GM21526 (cell line): Measurements from ENCODE around the gene ZDHHC9.
A peak's percentile ranks its signal among the peaks of the same experiment; 100 is the strongest.

Source experiments
- ATAC-seq: cut with Tn5 transposase; IDR thresholded peaks from one replicate; pipeline ENCODE4 v1.9.1; 2021; ENCODE audit warnings: moderate library complexity; ENCODE audit not compliant: unreplicated experiment, low FRiP score

ZDHHC9 gene

GRCh38 chrX:129769467-129770154 is 74.1 kb downstream of the ZDHHC9 start:
- peak; percentile 39 for ATAC-seq

DNA sequence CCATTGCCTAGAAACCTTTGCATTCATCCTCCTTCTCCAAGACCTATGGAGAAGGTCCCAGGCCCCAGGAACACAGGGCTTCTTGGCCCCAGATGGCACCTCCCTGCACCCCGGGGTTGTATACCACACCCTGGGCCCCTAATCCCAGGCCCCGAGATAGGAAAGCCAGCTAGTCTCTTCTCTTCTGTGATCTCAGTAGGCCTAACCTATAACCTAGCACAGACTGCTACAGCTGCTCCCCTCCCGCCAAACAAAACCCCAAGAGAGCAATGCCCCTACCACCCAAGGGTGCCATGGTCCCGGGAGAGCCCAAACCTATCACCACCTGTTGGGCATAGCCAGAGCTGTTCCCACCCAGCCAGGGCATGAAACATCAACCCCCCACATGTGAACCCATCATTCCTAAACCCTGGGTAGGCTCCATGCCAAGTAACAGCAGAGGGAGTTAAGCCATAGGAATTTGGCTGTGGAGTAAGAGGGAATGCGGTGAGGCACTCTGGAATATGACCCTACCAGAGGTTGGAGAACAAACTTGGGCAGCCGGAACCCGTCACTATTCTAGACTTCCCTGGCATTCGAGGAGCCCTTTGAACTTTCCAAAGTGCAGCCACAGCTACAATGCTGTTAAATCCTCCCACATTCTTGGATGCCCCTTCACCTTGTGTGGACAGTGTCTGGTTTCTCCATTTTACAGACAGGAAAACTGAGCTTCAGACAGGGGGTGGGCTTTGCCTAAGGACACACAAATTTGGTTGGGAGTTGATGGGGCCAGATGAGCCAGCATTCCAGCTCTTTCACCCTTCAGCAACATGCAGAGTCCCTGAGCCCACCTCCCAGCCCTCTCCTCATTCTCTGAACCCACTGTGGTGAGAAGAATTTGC is 74.9 kb downstream of the ZDHHC9 start:
- ATAC-seq, result no peak

- no peak for ATAC-seq
Measured at GRCh38 chrX:129768186-129768585, 75.5 kb downstream of the ZDHHC9 start.

- ATAC-seq, result no peak
Measured at GRCh38 chrX:129763666-129764065, 80.0 kb downstream of the ZDHHC9 start.

- ATAC-seq, result no peak
Measured at GRCh38 chrX:129762448-129762847, 81.2 kb downstream of the ZDHHC9 start.

GRCh38 chrX:129761596-129761995 is 82.1 kb downstream of the ZDHHC9 start:
- ATAC-seq, result no peak

GRCh38 chrX:129760981-129761380 is 82.7 kb downstream of the ZDHHC9 start:
- ATAC-seq, result no peak

- no peak for ATAC-seq
Measured at GRCh38 chrX:129760155-129760554, 83.5 kb downstream of the ZDHHC9 start.

- no peak for ATAC-seq
Measured at GRCh38 chrX:129759576-129760061, 84.1 kb downstream of the ZDHHC9 start.

DNA sequence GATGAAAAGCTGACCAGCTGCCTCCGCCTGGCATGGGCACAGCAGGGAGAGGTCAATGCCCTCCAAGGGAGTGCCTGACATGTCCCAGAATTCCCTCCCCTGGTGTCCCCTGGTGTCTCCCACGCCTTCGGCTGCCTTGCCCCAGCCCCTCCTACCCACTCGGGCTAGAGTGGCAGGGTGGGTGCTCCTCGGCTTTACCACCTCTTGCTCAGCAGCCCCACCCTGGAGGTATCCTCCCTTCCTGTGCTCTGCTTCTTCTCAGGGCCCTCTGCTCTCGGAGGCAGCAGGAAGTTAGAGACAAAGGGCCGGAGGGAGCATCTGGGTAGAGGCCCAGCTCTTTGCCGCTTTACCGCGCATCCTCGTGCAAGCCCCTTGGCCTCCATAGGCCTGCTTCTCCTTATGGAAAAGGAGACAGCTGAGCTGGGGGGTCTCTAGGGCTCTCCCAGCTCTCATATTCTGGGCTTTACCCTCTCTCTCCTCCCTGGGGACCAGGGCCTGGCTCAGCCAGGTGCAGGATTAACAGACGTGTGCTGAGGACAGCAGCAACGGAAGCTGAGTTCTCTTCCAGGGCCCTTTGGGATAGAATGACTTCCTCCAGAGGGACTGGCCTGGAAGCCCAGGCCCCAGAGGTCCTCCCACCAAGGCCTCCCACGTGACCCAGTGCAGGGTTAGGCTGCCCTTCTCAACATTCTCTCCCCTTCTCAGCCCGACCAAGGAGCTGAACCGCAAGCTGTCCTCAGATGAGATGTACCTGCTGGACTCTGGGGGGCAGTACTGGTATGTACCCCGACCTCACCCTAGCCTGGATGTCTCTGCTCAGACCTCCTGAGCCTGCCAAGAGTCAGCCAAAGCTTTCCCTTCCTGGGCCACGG is 87.7 kb downstream of the ZDHHC9 start:
- ATAC-seq, result no peak

DNA sequence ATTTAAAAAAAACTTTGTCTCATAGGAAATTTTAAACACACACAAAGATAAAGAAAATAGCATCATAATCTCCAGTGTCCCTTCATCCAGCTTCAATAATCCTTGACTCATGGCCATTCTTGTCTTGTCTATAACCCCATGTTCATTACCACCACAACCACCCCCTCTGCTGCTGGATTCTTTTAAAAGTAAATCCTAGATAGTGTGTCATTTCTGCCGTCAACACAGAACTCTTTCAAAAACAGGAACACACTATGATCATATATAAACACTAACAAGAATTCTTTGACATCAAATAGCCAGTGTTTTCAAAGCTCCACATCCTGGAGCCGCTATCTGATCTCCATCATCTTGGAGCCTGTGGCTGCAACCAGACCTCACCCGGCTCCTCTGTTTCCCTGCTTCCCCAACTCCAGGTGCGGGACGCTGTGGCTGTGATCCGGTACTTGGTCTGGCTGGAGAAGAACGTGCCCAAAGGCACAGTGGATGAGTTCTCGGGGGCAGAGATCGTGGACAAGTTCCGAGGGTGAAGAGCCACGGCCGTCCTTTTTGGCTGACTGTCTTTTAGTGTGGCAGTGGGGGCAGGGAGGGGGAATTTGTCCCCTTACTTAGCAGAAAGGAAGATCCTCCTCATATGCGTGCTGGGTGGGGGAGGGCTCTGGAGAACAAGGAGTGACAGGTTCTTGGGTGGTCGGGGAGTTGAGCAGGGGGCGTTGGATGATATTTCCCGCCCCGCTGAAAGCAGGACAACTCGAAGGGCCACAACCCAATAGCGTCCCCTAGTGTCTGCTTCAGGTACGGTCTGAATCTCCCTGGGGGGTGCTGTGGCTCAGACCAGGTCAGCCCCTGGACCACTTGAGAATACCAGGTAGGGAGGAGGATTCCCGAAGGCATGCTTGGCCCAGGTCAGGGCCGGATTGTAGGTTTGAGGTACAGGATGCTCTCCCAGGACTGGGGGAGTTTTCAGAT is 89.3 kb downstream of the ZDHHC9 start:
- no peak for ATAC-seq
